Measurements from ENCODE around the gene EXOG. TPM values are rescaled to one million over a fixed set of nuclear protein-coding genes. Genes with fewer than 3 reads are reported as not detected.
A peak's percentile ranks its signal among the peaks of the same experiment; 100 is the strongest.

EXOG gene
- total and polyA plus RNA-seq, 2 of the 13 experiments (the other 11 are each of a cell fraction or from before 2014, with no cell fraction given) = 5.5 to 9.5 TPM

- TF ChIP-seq AKNA (CRISPR knock-in tag; IDR thresholded peaks at IDR 0.05; ENCODE audit: borderline replicate concordance) = no peak
- no peak for TF ChIP-seq IRX3 (CRISPR knock-in tag; IDR thresholded peaks at IDR 0.05; ENCODE audit: borderline replicate concordance, low read depth)
These were observed 56.9 kb downstream of the EXOG start (continued) for GRCh38 chr3:38553071-38553470.

GRCh38 chr3:38554127-38554827, 58.1 kb downstream of the EXOG start:
- no peak for ATAC-seq
- H3K9ac ChIP-seq (ENCODE audit: insufficient read depth, low read depth, low read length) = no peak overlapping the region
- no peak overlapping the region for H2AFZ ChIP-seq (ENCODE audit: low read length)
- no peak for DNase-seq (ENCODE audit: low spot score)
- no TSS peak for BruUV-seq (replicated peaks)
- no peaks in the 10 kb centered on the region for H3K4me1 ChIP-seq (ENCODE audit: insufficient read depth, low read length)
- no peaks in the 10 kb centered on the region for H3K79me2 ChIP-seq (ENCODE audit: insufficient read depth, low read length)
- no peaks in the 10 kb centered on the region for H3K36me3 ChIP-seq (replicated peaks in 1 of 2; ENCODE audit: control insufficient read depth in 1 of 2, insufficient read depth in 2 of 2, low read length in 2 of 2)
- H3K4me3 ChIP-seq (replicated peaks in 1 of 3; ENCODE audit: insufficient read depth in 1 of 3, low read depth in 2 of 3, low read length in 3 of 3) = no peak overlapping the region
- FAIRE-seq = no peak
- CTCF ChIA-PET (ENCODE audit: low intra/inter-chr PET ratio, low total read pairs) = no interaction called here
- in situ Hi-C loops (cut with HindIII; ENCODE audit: extremely low pct_ligation_motif_present, low pct_unique_long_range_greater_than_20kb) = no loop called here
- H3K4me2 ChIP-seq (ENCODE audit: low read depth, low read length) = no peak overlapping the region
- TF ChIP-seq ZNF138 (CRISPR knock-in tag; IDR thresholded peaks at IDR 0.05; ENCODE audit: low read depth) = no peak
- no peak for TF ChIP-seq ZNF780A (CRISPR knock-in tag; IDR thresholded peaks at IDR 0.05)
- TF ChIP-seq AKNA (CRISPR knock-in tag; IDR thresholded peaks at IDR 0.05; ENCODE audit: borderline replicate concordance) = no peak
- TF ChIP-seq CREB1 (IDR thresholded peaks at IDR 0.05) = peak; percentile 69
- TF ChIP-seq CREB1 (CRISPR knock-in tag; IDR thresholded peaks at IDR 0.05) = no peak
- H4K20me1 ChIP-seq (ENCODE audit: insufficient read depth, low read length) = no peaks in the 10 kb centered on the region
- intact Hi-C loops (cut with micrococcal nuclease; ENCODE audit: unreplicated experiment) = no loop called here
- no peaks in the 10 kb centered on the region for H3K9me3 ChIP-seq (ENCODE audit: low read length)
- 22% methylated on average over 8 of the region's 8 CpGs for WGBS (ENCODE audit: low lambda C conversion rate)
- POLR2A ChIA-PET = no interaction called here
- H3K27ac ChIP-seq (ENCODE audit: extremely low read length, insufficient read depth, low read length) = no peak overlapping the region
- H3K27me3 ChIP-seq (ENCODE audit: control insufficient read depth in 1 of 2, insufficient read depth in 2 of 2, low read length in 2 of 2) = peaks cover 0 to 27% of the 10 kb centered on the region in 2 experiments; a peak in 2 of 5 replicates
